Kidney (tissue), 14 donors: ENCODE results near the gene ARHGAP35. TPM values are rescaled to one million over a fixed set of nuclear protein-coding genes. Genes with fewer than 3 reads are reported as not detected.

ENCODE experiments used
- DNase-seq, 5 donors: peaks; one replicate each; pipeline ENCODE4 v3.0.0-alpha.2; 2013 to 2020
- FAIRE-seq: peaks from 2 replicates; lab custom pipeline; 2012; peaks lifted over from hg19 to GRCh38; lab: Jason Lieb, UNC
- H3K27ac ChIP-seq, 2 donors: one replicate each; pipeline ENCODE4 v1.7.0; 2013; ENCODE audit warnings: low read depth in 2 of 2, low read length in 2 of 2, inconsistent platforms in 1 of 2
- H3K27me3 ChIP-seq: one replicate; pipeline ENCODE4 v1.7.1; 2013; ENCODE audit warnings: low read length, inconsistent platforms; ENCODE audit not compliant: control insufficient read depth, insufficient read depth
- H3K36me3 ChIP-seq, 3 donors: one replicate each; pipeline versions ENCODE4 v1.7.0 to v1.7.1; 2013; ENCODE audit warnings: low read length in 3 of 3, control low read depth in 1 of 3, inconsistent platforms in 1 of 3; ENCODE audit not compliant: insufficient read depth in 3 of 3, control insufficient read depth in 2 of 3
- H3K4me1 ChIP-seq, 3 donors: one replicate each; pipeline versions ENCODE4 v1.7.0 to v1.7.1; 2013; ENCODE audit warnings: low read length in 3 of 3, inconsistent platforms in 1 of 3, low read depth in 1 of 3; ENCODE audit not compliant: control insufficient read depth in 2 of 3, insufficient read depth in 2 of 3
- H3K4me3 ChIP-seq, 3 donors: one replicate each; pipeline versions ENCODE4 v1.7.0 to v1.8.1; 2013; ENCODE audit warnings: low read length in 3 of 3, control low read depth in 1 of 3, inconsistent platforms in 1 of 3
- H3K9ac ChIP-seq, 3 donors: one replicate each; pipeline versions ENCODE4 v1.7.0 to v1.7.1; 2013; ENCODE audit warnings: low read length in 3 of 3, control low read depth in 1 of 3, inconsistent platforms in 1 of 3
- H3K9me3 ChIP-seq, 3 donors: one replicate each; pipeline versions ENCODE4 v1.7.0 to v1.7.1; 2013; ENCODE audit warnings: low read length in 3 of 3, control low read depth in 1 of 3, inconsistent platforms in 1 of 3; ENCODE audit not compliant: control insufficient read depth in 2 of 3, insufficient read depth in 1 of 3
- CTCF ChIP-seq: IDR thresholded peaks from 3 replicates; pipeline ENCODE4 v1.5.1; 2012; ENCODE audit warnings: mild to moderate bottlenecking, moderate library complexity, borderline replicate concordance; ENCODE audit not compliant: insufficient read depth; ENCODE audit errors: extremely low read depth
- intact Hi-C: fragments of 100-400 bp; cut with DNase I; formaldehyde crosslinking; loops from one replicate; pipeline ENCODE4 v1.11.1; 2022
- polyA plus RNA-seq: library from polyadenylated mRNA; stranded (reverse); fragments of 350-450 nt; fragmentation: Illumina TruSeq; extraction: RNeasy Lipid Tissue Mini Kit (QIAGEN cat#74804); gene quantifications from one replicate; pipeline ENCODE4 v1.2.3, GENCODE V29; 2014; ENCODE audit warnings: low read depth, low replicate concordance; ENCODE audit not compliant: insufficient read depth
- total RNA-seq: library from RNA; stranded (reverse); fragmentation: NEBNext Ultra II Directional; extraction: Animal tissue kit (Norgen Biotek cat#: 25700); gene quantifications from one replicate; pipeline ENCODE4 v1.2.1, GENCODE V29; 2021
- donor health status: control.
- donor health status: control.
- donor health status: control.
- donor health status: control.
- donor health status: control.
- donor health status: DM: yes; HTN: yes; CAD: no.
- donor health status: Normal renal cell carcinoma (clear cell type).

Gene ARHGAP35
- total and polyA plus RNA-seq, 2 donors from 2014 or later: 14.0 to 53.6 TPM

GRCh38 chr19:46875234-46875633 is 14.4 kb downstream of the ARHGAP35 start:
- H3K27me3 ChIP-seq: no peaks in the 10 kb centered on the region
- H3K9ac ChIP-seq: no peak overlapping the region
- H3K4me1 ChIP-seq: no peaks in the 10 kb centered on the region
- H3K9me3 ChIP-seq: no peaks in the 10 kb centered on the region
- no peak overlapping the region for H3K27ac ChIP-seq
- TF ChIP-seq CTCF: no peak
- no peak for DNase-seq
- H3K4me3 ChIP-seq: no peak overlapping the region
- intact Hi-C loops: no loop called here
- no peak for FAIRE-seq
- H3K36me3 ChIP-seq: no peaks in the 10 kb centered on the region

- Histone ChIP-seq H3K27me3 (no peaks in the 10 kb centered on the region), H3K4me1 (no peaks in the 10 kb centered on the region), H3K9ac (no peak overlapping the region), H3K27ac (no peak overlapping the region), H3K36me3 (no peaks in the 10 kb centered on the region), H3K9me3 (no peaks in the 10 kb centered on the region), H3K4me3 (no peak overlapping the region)
- intact Hi-C loops: no loop called here
- no peak for TF ChIP-seq CTCF
- FAIRE-seq (no peak), DNase-seq (no peak)
Observed at GRCh38 chr19:46875657-46876056, 14.9 kb downstream of the ARHGAP35 start.

GRCh38 chr19:46878613-46879375 is 18.0 kb downstream of the ARHGAP35 start:
- Histone ChIP-seq H3K9ac (no peak overlapping the region), H3K27me3 (no peaks in the 10 kb centered on the region), H3K9me3 (no peaks in the 10 kb centered on the region), H3K4me3 (no peak overlapping the region), H3K4me1 (peaks cover 0 to 6% (median 5%) of the 10 kb centered on the region in 3 donors), H3K36me3 (no peaks in the 10 kb centered on the region), H3K27ac (no peak overlapping the region)
- DNase-seq (no peak), FAIRE-seq (no peak)
- no peak for TF ChIP-seq CTCF
- intact Hi-C loops: no loop called here
